ENCODE results near the gene L1TD1.

DNA sequence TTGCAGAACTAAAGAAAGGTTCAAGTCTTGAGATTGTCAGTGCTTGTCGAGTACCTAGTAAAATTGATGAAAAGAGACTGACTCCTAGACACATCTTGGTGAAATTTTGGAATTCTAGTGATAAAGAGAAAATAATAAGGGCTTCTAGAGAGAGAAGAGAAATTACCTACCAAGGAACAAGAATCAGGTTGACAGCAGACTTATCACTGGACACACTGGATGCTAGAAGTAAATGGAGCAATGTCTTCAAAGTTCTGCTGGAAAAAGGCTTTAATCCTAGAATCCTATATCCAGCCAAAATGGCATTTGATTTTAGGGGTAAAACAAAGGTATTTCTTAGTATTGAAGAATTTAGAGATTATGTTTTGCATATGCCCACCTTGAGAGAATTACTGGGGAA, 16.3 kb downstream of the L1TD1 start:
- TF ChIP-seq, protein P1, sequence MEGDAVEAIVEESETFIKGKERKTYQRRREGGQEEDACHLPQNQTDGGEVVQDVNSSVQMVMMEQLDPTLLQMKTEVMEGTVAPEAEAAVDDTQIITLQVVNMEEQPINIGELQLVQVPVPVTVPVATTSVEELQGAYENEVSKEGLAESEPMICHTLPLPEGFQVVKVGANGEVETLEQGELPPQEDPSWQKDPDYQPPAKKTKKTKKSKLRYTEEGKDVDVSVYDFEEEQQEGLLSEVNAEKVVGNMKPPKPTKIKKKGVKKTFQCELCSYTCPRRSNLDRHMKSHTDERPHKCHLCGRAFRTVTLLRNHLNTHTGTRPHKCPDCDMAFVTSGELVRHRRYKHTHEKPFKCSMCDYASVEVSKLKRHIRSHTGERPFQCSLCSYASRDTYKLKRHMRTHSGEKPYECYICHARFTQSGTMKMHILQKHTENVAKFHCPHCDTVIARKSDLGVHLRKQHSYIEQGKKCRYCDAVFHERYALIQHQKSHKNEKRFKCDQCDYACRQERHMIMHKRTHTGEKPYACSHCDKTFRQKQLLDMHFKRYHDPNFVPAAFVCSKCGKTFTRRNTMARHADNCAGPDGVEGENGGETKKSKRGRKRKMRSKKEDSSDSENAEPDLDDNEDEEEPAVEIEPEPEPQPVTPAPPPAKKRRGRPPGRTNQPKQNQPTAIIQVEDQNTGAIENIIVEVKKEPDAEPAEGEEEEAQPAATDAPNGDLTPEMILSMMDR (IDR thresholded peaks at IDR 0.05; ENCODE audit: low read depth, low read length), result no peak
- TF ChIP-seq POLR2A (IDR thresholded peaks at IDR 0.05; ENCODE audit: extremely low read depth, insufficient read length), result no peak
- TF ChIP-seq, protein P2, sequence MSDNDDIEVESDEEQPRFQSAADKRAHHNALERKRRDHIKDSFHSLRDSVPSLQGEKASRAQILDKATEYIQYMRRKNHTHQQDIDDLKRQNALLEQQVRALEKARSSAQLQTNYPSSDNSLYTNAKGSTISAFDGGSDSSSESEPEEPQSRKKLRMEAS (IDR thresholded peaks at IDR 0.05; ENCODE audit: low read depth, low read length), result no peak
- TF ChIP-seq MYC (IDR thresholded peaks at IDR 0.05; ENCODE audit: low read depth, low read length), result no peak

Data from NB4 (cell line).